ENCODE results near the gene SIPA1L3.

Gene SIPA1L3

DNA sequence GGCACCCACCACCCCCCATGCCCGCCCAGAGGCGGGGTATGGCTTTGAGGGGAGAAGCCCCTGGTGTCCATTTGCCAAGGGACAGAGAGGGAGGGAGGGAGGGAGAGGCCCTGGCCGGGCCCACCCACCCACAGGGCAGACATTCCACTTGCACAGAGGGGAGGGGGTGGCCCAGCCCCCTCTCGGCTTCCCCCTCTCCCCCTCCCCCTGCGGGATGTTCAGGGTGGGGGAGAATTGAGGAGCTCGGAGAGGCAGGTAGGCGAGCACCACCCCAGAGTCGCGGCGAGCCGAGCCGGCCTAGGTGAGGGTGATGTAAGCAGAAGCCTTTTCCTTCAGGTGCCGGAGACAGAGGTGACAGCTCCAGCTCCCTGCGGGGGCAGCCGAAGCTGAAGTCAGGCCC lies 304.8 kb downstream of the SIPA1L3 start:
- Histone ChIP-seq H3K4me3 (ENCODE audit: low read length) (no peak overlapping the region), H4K20me1 (ENCODE audit: insufficient read depth, low read length) (no peaks in the 10 kb centered on the region), H3K4me2 (ENCODE audit: low read length) (no peak overlapping the region)

DNA sequence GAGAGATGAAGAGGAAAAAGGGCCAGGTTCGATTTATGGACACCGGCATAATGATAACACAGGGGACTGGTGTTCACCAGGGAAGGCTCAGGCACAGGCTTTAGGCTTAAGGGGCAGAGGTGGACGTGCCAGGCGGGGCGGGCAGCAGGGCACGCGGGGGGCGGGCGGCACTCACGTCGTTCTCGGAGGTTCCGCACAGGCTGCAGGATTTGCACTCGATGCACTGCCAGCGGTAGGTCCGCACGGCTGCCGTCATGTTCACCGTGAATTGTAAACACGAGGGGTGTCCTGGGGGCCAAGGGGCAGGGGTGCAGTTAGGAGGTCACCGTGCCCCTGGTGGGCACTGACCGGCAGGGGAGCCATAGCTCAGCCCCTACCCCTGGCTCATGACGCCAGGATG lies 306.5 kb downstream of the SIPA1L3 start:
- Histone ChIP-seq H3K9ac (ENCODE audit: low read length) (no peak overlapping the region), H3K4me2 (ENCODE audit: low read length) (no peak overlapping the region), H3K79me2 (ENCODE audit: low read length) (no peaks in the 10 kb centered on the region), H4K20me1 (ENCODE audit: insufficient read depth, low read length) (no peaks in the 10 kb centered on the region), H3K27ac (ENCODE audit: low read length) (no peak overlapping the region), H3K4me1 (ENCODE audit: low read length) (0 out of 2 replicates have a peak, but pooled peaks cover 4% of the 10 kb centered on the region), H3K36me3 (replicated peaks; ENCODE audit: low read depth, low read length) (no peaks in the 10 kb centered on the region), H3K9me3 (ENCODE audit: insufficient read depth, low read length) (no peaks in the 10 kb centered on the region), H3K27me3 (ENCODE audit: low read depth, low read length) (peaks cover 17% of the 10 kb centered on the region), H2AFZ (ENCODE audit: low read depth, low read length) (no peak overlapping the region), H3K4me3 (ENCODE audit: low read length) (no peak overlapping the region)
- no peak for TF ChIP-seq EZH2phosphoT487 (IDR thresholded peaks at IDR 0.05; ENCODE audit: low read depth)
- TF ChIP-seq, protein P1, sequence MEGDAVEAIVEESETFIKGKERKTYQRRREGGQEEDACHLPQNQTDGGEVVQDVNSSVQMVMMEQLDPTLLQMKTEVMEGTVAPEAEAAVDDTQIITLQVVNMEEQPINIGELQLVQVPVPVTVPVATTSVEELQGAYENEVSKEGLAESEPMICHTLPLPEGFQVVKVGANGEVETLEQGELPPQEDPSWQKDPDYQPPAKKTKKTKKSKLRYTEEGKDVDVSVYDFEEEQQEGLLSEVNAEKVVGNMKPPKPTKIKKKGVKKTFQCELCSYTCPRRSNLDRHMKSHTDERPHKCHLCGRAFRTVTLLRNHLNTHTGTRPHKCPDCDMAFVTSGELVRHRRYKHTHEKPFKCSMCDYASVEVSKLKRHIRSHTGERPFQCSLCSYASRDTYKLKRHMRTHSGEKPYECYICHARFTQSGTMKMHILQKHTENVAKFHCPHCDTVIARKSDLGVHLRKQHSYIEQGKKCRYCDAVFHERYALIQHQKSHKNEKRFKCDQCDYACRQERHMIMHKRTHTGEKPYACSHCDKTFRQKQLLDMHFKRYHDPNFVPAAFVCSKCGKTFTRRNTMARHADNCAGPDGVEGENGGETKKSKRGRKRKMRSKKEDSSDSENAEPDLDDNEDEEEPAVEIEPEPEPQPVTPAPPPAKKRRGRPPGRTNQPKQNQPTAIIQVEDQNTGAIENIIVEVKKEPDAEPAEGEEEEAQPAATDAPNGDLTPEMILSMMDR (IDR thresholded peaks at IDR 0.05; ENCODE audit: low read depth, low read length): no peak

More for the DNA sequence above, 304.8 kb downstream of the SIPA1L3 start:
- no peak overlapping the region for H3K9ac ChIP-seq (ENCODE audit: low read length)
- H3K4me1 ChIP-seq (ENCODE audit: low read length): 0 out of 2 replicates have a peak, but pooled peaks cover 4% of the 10 kb centered on the region
- no peak for TF ChIP-seq EZH2phosphoT487 (IDR thresholded peaks at IDR 0.05; ENCODE audit: low read depth)
- TF ChIP-seq, protein P1 (IDR thresholded peaks at IDR 0.05; ENCODE audit: low read depth, low read length): no peak
- no peaks in the 10 kb centered on the region for H3K9me3 ChIP-seq (ENCODE audit: insufficient read depth, low read length)
- H2AFZ ChIP-seq (ENCODE audit: low read depth, low read length): no peak overlapping the region
- peaks cover 17% of the 10 kb centered on the region for H3K27me3 ChIP-seq (ENCODE audit: low read depth, low read length)
- no peaks in the 10 kb centered on the region for H3K79me2 ChIP-seq (ENCODE audit: low read length)
- H3K27ac ChIP-seq (ENCODE audit: low read length): no peak overlapping the region
- H3K36me3 ChIP-seq (replicated peaks; ENCODE audit: low read depth, low read length): no peaks in the 10 kb centered on the region

DNA sequence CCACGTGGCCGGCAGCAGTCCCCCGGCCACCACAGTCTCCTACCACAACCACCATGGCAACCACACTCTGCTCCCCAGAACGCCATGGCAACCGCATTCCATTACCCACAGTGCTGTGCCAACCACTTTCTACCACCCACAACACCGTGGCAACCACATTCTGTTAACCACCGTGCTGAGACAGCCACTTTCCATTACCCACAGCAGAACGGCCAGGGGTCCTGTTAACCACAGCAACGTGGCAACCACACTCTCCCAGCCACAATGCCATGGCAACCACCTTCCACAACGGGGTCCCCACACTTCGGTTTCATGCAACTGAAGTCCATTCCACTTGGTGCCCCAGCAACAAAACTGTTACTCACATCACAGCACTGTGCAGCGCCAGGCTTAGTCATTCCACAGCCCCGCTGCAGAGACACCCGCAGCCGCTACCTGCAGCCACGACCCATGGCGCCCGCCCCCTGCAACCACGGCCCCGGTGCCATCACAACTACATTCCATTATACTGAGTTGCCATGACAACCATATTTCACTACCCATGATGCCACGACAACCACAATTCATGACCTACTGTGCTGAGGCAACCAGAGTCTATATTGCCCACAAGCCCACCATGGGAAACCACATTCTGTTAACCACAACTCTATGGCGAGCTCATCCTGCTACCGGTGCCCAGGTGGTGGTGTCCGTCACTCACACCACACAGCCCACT lies 307.1 kb downstream of the SIPA1L3 start:
- TF ChIP-seq, protein P1 (IDR thresholded peaks at IDR 0.05; ENCODE audit: low read depth, low read length): no peak
- no peak for TF ChIP-seq EZH2phosphoT487 (IDR thresholded peaks at IDR 0.05; ENCODE audit: low read depth)
- Histone ChIP-seq H4K20me1 (ENCODE audit: insufficient read depth, low read length) (no peaks in the 10 kb centered on the region), H3K36me3 (replicated peaks; ENCODE audit: low read depth, low read length) (no peaks in the 10 kb centered on the region), H3K4me2 (ENCODE audit: low read length) (no peak overlapping the region), H3K79me2 (ENCODE audit: low read length) (no peaks in the 10 kb centered on the region), H3K9ac (ENCODE audit: low read length) (no peak overlapping the region), H3K27me3 (ENCODE audit: low read depth, low read length) (peaks cover 17% of the 10 kb centered on the region), H3K27ac (ENCODE audit: low read length) (no peak overlapping the region), H3K4me3 (ENCODE audit: low read length) (no peak overlapping the region), H2AFZ (ENCODE audit: low read depth, low read length) (no peak overlapping the region), H3K4me1 (ENCODE audit: low read length) (0 out of 2 replicates have a peak, but pooled peaks cover 4% of the 10 kb centered on the region), H3K9me3 (ENCODE audit: insufficient read depth, low read length) (no peaks in the 10 kb centered on the region)

DNA sequence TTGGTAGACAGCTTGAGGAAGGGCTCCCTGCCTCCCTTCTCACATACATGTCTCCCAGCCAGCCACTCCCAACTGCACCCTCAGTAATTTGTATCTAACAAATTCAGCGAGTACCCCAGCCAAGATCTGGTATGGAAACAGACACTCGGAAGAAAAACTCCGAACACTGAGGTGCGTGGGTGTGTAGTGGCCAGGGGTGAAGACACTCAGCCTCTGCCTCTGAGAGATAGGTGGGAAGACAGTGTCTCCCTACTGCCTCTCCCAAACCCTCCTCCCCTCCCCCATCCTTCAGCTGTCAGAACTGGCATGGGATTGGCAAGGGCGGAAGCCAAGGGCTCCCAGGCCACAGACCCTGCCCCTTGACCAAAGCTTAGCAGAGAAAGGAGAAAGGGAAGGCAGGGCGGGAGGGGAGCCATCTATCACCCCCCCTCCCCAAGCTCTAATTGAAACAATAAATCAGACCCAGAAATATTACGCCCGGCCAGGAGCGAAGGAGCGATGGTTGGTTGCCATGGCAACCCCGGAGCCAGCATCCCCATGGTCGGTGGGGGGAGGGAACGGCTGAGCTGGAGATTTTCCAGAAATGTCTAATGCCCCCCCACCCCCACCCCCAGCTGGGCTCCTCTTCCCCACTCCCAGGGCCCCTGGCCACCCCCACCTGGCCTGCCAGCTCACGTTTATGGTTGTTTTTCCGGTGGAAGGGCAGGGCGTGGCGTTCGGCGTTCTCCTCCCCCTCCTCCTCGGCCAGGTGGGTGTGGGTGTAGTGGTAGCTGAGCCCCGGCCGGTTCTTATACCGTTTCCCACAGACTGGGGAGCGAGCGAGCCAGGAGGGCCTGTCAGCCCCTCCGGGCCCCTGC lies 310.0 kb downstream of the SIPA1L3 start:
- Histone ChIP-seq H4K20me1 (ENCODE audit: insufficient read depth, low read length) (no peaks in the 10 kb centered on the region), H3K4me3 (ENCODE audit: low read length) (no peak overlapping the region), H3K4me1 (ENCODE audit: low read length) (0 out of 2 replicates have a peak, but pooled peaks cover 4% of the 10 kb centered on the region), H3K79me2 (ENCODE audit: low read length) (no peaks in the 10 kb centered on the region), H3K4me2 (ENCODE audit: low read length) (no peak overlapping the region), H3K9ac (ENCODE audit: low read length) (no peak overlapping the region), H3K27ac (ENCODE audit: low read length) (no peak overlapping the region), H3K27me3 (ENCODE audit: low read depth, low read length) (no peaks in the 10 kb centered on the region), H2AFZ (ENCODE audit: low read depth, low read length) (no peak overlapping the region), H3K36me3 (replicated peaks; ENCODE audit: low read depth, low read length) (no peaks in the 10 kb centered on the region), H3K9me3 (ENCODE audit: insufficient read depth, low read length) (no peaks in the 10 kb centered on the region)
- TF ChIP-seq EZH2phosphoT487 (IDR thresholded peaks at IDR 0.05; ENCODE audit: low read depth): no peak
- TF ChIP-seq, protein P1 (IDR thresholded peaks at IDR 0.05; ENCODE audit: low read depth, low read length): no peak

Measured in OCI-LY3 (cell line).